Jurkat, Clone E6-1 (cell line): ENCODE results near the gene MXD3.
"Not testable (repeated sequence)": the region's sequence is repeated elsewhere in the genome, so short reads cannot be mapped to it uniquely, and the experiment has no call there.

Experiments
- DNase-seq: peaks from one replicate; pipeline ENCODE4 v3.0.0-alpha.2; 2011; ENCODE audit warnings: low read depth, low spot score
- H3K4me3 ChIP-seq: 2 replicates; pipeline ENCODE4 v1.5.1; 2011; ENCODE audit warnings: mild to moderate bottlenecking, low read length, control low read depth, moderate library complexity

Gene MXD3

DNA sequence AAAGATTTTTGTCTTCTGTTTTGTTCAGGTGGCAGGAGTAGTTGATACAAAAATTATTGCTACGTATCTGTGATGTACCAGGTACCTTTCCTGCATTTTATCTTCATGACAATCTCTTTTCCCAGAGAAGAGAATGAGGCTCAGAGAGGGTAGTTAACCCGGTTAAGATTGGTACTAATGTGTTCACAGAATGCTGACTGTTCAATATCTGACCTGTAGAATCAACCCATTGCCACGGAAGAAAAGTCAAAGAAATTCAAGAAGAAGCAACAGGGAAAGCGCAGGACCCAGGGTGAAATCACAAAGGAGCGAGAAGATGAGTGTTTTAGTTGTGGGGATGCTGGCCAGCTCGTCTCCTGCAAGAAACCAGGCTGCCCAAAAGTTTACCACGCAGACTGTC is 20.0 kb downstream of the MXD3 start:
- DNase-seq: no peak
- H3K4me3 ChIP-seq: no peak overlapping the region

GRCh38 chr5:177290816-177291596 is 20.7 kb downstream of the MXD3 start:
- H3K4me3 ChIP-seq: no peak overlapping the region
- no peak for DNase-seq

GRCh38 chr5:177288191-177288590 is 23.5 kb downstream of the MXD3 start:
- DNase-seq: no peak
- H3K4me3 ChIP-seq: no peak overlapping the region

DNA sequence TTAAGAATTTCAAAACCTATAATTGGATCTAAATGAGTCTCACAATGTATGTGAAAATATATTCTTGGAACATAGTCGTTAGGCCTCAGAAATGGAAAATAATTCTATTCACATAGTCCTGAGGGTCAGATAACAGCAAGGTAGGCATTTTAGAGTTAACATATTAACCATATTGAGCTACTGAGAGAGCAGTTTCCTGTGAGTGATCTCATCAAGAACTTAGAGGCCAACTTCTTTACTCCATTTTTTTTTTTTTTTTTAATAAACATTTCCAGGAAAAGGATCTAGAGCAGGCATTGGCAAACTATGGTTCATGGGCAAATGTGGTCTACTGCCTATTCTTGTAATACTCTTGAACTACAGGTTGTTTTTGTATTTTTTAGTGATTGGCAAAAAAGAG is 34.8 kb downstream of the MXD3 start:
- no peak overlapping the region for H3K4me3 ChIP-seq
- no peak for DNase-seq

- H3K4me3 ChIP-seq: no peak overlapping the region
- DNase-seq: no peak
These were observed 35.8 kb downstream of the MXD3 start for GRCh38 chr5:177275883-177276282.

- H3K4me3 ChIP-seq: no peak overlapping the region
- no peak for DNase-seq
These were observed 40.6 kb downstream of the MXD3 start for GRCh38 chr5:177271113-177271512.

DNA sequence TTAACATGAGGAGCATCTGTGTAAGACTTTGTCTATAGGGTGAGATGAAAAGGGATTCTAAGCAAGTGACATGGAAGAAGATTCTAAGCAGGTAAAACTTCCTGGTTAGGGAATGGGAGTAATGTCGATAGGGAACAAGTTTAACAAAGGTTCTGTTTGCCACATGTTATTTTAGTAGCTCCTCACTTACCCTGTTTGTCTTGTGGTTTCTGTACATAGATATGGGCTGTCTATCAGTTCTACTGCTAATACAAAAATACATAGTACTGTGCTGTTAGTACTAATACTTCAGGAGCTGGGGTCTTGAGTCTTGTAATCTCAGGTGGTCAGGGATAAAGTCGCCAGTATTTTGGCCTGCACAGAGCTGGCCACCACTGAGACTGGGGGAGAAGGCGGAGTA is 41.0 kb downstream of the MXD3 start:
- no peak for DNase-seq
- no peak overlapping the region for H3K4me3 ChIP-seq

- no peak overlapping the region for H3K4me3 ChIP-seq
- DNase-seq: no peak
These were observed 41.7 kb downstream of the MXD3 start for GRCh38 chr5:177269976-177270375.

- DNase-seq: no peak
These were observed 42.3 kb downstream of the MXD3 start for GRCh38 chr5:177269232-177269895.

DNA sequence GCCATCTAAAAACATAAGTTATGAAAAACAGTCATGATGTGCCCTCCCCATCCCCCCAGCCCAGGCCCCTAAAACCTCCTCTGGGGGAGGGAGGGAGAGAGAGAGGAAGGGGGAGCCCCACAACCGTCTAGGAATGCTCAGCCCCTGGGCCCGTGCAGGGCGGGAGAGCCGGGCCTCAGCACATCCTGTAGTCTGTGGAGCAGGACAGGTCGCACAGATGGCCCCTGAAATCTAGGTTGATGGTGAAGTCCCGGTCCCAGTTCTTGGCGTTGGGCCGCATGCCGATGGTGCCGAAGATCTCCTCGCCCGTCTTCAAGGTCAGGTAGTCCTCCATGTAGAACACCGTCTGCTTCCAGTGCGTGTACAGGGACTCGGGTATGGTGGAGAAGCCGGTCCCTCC is 46.3 kb downstream of the MXD3 start:
- no peak for DNase-seq

More at GRCh38 chr5:177269232-177269895, 42.3 kb downstream of the MXD3 start:
- H3K4me3 ChIP-seq: no peak overlapping the region

DNA sequence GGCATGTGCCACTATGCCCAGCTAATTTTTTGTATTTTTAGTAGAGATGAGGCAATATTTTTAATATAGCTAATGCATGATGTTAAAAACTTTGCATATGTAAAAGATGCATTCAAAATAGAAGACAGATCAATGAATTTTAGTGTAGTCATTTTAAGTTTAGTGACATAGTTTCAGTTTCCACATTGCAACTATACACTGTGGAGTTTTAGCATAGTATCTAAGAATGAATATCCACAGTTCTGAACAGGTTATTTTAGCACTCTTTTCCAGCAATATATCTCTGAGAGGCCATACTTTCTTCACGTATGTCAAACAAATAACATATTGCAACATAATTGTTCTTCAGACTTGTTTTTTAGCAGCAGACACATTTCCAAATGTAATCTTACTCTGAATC is 47.5 kb downstream of the MXD3 start:
- no peak for DNase-seq
- H3K4me3 ChIP-seq: no peak overlapping the region

More for the DNA sequence above, 46.3 kb downstream of the MXD3 start:
- H3K4me3 ChIP-seq: no peak overlapping the region

GRCh38 chr5:177261510-177261909 is 50.2 kb downstream of the MXD3 start:
- no peak overlapping the region for H3K4me3 ChIP-seq
- no peak for DNase-seq

DNA sequence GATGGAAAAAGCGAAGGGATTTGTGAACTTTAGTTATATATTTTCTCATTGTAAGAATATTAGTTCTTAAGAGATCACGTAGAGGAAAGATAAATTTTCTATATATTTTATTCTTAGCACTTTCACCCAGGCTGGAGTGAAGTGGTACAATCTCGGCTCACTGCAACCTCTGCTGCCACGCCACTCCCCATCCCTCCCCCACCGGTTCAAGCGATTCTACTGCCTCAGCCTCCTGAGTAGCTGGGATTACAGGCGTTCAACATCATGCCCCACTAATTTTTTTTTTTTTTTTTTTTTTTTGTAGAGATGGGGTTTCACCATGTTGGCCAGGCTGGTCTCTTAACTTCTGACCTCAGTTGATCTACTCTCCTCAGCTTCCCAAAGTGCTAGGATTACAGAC is 50.7 kb downstream of the MXD3 start:
- no peak overlapping the region for H3K4me3 ChIP-seq
- no peak for DNase-seq

GRCh38 chr5:177258711-177259110 is 53.0 kb downstream of the MXD3 start:
- not testable (repeated sequence) for H3K4me3 ChIP-seq, DNase-seq
